ENCODE data around the gene GRIA3. TPM values are rescaled to one million over a fixed set of nuclear protein-coding genes. Genes with fewer than 3 reads are reported as not detected.

GRIA3 gene
- total RNA-seq, 4 donors from 2014 or later = 0.33 to 0.73 (median 0.46) TPM; not detected in 1

GRCh38 chrX:123447506-123447905, 263.4 kb downstream of the GRIA3 start:
- Histone ChIP-seq H3K27ac (no peak overlapping the region), H3K27me3 (no peaks in the 10 kb centered on the region), H3K4me3 (replicated peaks in 1 of 3) (no peak overlapping the region), H3K36me3 (no peaks in the 10 kb centered on the region), H3K4me1 (no peaks in the 10 kb centered on the region), H3K9me3 (no peaks in the 10 kb centered on the region)
- DNase-seq = no peak
- intact Hi-C loops (cut with DNase I) = no loop called here
- TF ChIP-seq POLR2A (IDR thresholded peaks at IDR 0.05) (no peak), CTCF (IDR thresholded peaks at IDR 0.05) (no peak)
- WGBS, 2 donors = 27 to 29% methylated on average over 3 of the region's 3 CpGs

DNA sequence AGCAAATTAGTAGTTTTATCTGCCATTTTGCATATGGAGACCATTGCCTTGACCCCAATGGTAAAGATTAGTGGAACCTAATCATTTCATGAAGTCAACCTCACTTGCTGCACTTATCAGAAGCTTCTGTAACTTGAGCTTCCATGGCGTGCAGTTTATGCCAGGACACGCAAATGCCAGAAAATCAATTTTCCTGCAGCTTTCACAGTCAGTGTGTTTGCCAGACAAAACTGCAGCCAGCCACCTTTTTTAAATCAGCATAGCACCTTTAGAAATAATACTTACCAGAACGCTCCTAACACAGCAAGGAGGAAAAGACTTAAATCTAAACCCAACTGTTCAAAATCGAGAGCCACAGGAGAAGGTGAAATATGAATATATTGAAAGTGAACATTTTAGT, 265.3 kb downstream of the GRIA3 start:
- WGBS, 2 donors = 92 to 94% methylated on average over 4 of the region's 4 CpGs
- H3K4me1 ChIP-seq = no peaks in the 10 kb centered on the region
- intact Hi-C loops (cut with DNase I) = no loop called here
- no peaks in the 10 kb centered on the region for H3K9me3 ChIP-seq
- no peak overlapping the region for H3K27ac ChIP-seq
- H3K27me3 ChIP-seq = no peaks in the 10 kb centered on the region
- no peaks in the 10 kb centered on the region for H3K36me3 ChIP-seq
- H3K4me3 ChIP-seq (replicated peaks in 1 of 3) = no peak overlapping the region
- DNase-seq = no peak
- TF ChIP-seq POLR2A (IDR thresholded peaks at IDR 0.05) (no peak), CTCF (IDR thresholded peaks at IDR 0.05) (no peak)

DNA sequence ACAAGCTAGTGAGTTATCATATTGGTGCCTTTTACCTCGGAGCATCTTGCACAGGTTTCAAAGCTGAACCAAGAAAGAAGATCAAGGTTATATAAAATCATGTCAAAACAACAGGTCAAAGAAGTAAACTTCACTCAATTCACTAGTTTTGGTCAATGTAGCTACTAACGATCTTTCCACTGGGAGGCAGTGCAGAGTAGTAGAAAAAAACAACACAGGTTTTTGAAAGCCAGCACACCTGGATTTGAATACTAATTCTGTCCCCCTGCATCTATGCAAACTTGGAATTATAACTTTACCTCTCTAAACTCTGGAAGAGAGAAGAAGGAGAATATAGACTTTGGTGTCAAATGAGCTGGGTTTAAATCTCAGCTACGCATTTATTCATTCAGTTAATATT, 266.1 kb downstream of the GRIA3 start:
- Histone ChIP-seq H3K4me1 (no peaks in the 10 kb centered on the region), H3K36me3 (no peaks in the 10 kb centered on the region), H3K9me3 (no peaks in the 10 kb centered on the region), H3K4me3 (replicated peaks in 1 of 3) (no peak overlapping the region), H3K27me3 (no peaks in the 10 kb centered on the region), H3K27ac (no peak overlapping the region)
- intact Hi-C loops (cut with DNase I) = no loop called here
- WGBS, 2 donors = 44 to 49% methylated on average over 3 of the region's 3 CpGs
- TF ChIP-seq CTCF (IDR thresholded peaks at IDR 0.05) (peak in 3 of 6 experiments; percentile 34 to 39 (median 35)), POLR2A (IDR thresholded peaks at IDR 0.05) (no peak)
- DNase-seq = no peak

DNA sequence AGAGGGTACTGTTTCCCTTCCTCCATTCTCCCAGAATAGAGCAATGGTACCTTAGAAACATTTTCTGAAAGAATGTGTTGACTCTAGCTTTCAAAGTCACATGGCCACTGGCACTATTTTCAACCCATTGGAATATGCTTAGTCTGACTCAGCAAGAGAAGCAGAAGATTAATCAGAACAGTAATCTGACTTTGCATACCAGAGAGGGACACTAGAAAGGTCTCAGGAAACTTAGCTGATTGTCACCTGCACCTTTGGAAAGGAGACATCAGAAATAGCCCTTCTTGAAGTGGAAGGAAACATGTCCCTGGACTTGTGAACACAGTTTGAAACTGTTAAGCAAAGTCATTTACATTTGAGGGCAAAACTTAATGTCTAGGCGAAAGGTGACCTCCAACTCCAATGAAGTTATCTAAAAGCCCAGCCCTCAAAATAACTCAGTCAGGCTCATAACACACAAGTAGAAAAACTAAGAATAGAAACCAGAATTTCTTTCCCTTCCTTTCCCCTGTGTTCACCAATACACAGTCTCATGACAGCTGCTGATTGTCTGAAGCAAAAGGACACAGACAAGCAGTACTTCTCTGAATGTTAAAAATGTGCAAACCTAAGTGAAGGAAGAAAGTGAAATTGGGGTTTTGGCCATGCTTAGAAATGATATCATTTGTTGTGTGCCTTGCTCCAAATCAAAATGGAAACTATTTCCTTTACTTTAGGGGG, 270.8 kb downstream of the GRIA3 start:
- H3K27me3 ChIP-seq = no peaks in the 10 kb centered on the region
- 83 to 88% methylated on average over 1 of the region's 1 CpG for WGBS, 2 donors
- no peaks in the 10 kb centered on the region for H3K9me3 ChIP-seq
- H3K4me1 ChIP-seq = no peaks in the 10 kb centered on the region
- no peak for TF ChIP-seq POLR2A (IDR thresholded peaks at IDR 0.05)
- no peak for TF ChIP-seq CTCF (IDR thresholded peaks at IDR 0.05)
- H3K4me3 ChIP-seq (replicated peaks in 1 of 3) = no peak overlapping the region
- intact Hi-C loops (cut with DNase I) = no loop called here
- no peak overlapping the region for H3K27ac ChIP-seq
- DNase-seq = no peak
- H3K36me3 ChIP-seq = no peaks in the 10 kb centered on the region

DNA sequence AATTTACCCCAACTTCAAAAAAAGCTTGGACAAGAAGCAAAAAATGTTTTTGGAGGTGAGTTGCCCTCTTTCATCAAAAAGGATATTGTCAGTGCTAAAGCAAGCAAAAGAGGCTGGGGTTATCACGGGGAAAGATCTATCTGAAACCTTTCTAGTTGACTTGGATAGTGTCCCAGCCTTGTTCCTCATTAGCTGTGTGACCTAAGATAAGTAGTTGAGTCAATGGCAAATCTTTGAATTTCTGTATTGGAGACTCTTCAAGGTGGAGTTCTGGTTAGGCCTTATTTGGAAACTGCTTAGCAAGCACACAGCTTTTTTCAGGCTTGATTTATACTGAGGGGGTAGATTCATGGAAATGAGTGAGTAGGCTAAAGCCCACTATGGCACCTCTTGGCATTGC, 271.6 kb downstream of the GRIA3 start:
- 0 to 70% methylated on average over 1 of the region's 1 CpG for WGBS, 2 donors

More for the DNA sequence above, 271.6 kb downstream of the GRIA3 start:
- Histone ChIP-seq H3K9me3 (no peaks in the 10 kb centered on the region), H3K4me3 (replicated peaks in 1 of 3) (no peak overlapping the region), H3K27ac (no peak overlapping the region), H3K27me3 (no peaks in the 10 kb centered on the region), H3K36me3 (no peaks in the 10 kb centered on the region), H3K4me1 (no peaks in the 10 kb centered on the region)
- intact Hi-C loops (cut with DNase I) = no loop called here
- no peak for DNase-seq
- TF ChIP-seq CTCF (IDR thresholded peaks at IDR 0.05) = no peak
- no peak for TF ChIP-seq POLR2A (IDR thresholded peaks at IDR 0.05)
